ENCODE data around the gene CTNNBL1.

The CTNNBL1 gene

DNA sequence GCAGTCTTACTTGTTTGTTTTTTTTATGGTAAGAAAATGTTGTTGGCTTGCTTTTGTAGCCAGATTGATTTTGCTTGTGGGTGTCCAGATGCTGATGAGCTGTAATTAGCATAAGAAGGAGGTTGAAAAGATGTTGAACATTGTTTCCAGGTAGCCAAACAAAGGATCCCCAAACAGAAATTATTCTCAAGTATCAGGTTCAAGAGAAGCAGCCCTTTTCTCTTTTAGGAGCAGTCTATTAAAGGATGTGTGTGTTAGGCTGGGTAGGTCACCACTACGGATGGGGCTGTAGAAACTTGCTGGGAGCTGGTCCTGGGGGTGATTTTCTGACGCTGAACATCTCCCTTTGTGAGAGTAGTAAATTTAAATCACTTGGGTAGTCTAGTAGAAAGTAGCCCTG is 122.2 kb downstream of the CTNNBL1 start:
- TF ChIP-seq, protein P1, sequence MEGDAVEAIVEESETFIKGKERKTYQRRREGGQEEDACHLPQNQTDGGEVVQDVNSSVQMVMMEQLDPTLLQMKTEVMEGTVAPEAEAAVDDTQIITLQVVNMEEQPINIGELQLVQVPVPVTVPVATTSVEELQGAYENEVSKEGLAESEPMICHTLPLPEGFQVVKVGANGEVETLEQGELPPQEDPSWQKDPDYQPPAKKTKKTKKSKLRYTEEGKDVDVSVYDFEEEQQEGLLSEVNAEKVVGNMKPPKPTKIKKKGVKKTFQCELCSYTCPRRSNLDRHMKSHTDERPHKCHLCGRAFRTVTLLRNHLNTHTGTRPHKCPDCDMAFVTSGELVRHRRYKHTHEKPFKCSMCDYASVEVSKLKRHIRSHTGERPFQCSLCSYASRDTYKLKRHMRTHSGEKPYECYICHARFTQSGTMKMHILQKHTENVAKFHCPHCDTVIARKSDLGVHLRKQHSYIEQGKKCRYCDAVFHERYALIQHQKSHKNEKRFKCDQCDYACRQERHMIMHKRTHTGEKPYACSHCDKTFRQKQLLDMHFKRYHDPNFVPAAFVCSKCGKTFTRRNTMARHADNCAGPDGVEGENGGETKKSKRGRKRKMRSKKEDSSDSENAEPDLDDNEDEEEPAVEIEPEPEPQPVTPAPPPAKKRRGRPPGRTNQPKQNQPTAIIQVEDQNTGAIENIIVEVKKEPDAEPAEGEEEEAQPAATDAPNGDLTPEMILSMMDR (IDR thresholded peaks at IDR 0.05), result no peak
- Histone ChIP-seq H3K4me2 (ENCODE audit: low read length) (no peak overlapping the region), H3K9ac (no peak overlapping the region), H3K36me3 (ENCODE audit: control insufficient read depth, insufficient read depth, low read length) (no peaks in the 10 kb centered on the region), H3K27me3 (ENCODE audit: control insufficient read depth, insufficient read depth, low read length) (no peaks in the 10 kb centered on the region), H3K27ac (no peak overlapping the region), H3K4me1 (peaks cover 3% of the 10 kb centered on the region), H2AFZ (no peak overlapping the region), H3K4me3 (ENCODE audit: low read depth, low read length) (no peak overlapping the region), H3K79me2 (peaks cover 4% of the 10 kb centered on the region), H3K9me3 (ENCODE audit: control insufficient read depth, low read length) (no peaks in the 10 kb centered on the region)

DNA sequence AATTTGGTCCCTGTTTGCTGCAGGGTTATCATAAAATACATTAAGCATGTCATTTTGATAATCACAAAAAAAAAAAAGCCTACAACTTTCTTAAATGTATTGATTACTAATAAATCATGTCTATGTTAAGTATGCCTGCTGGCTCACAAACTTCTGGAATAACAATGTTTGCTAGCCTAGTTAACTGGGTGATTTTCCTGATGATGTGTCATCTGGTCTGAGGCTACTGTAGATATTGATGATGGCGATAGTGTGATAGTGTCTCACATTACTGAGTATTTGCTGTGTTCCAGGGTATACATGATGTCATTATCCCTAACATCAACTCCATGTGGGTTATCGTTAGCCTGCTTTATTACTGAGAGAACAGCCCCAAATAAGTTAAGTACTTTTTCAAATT is 122.9 kb downstream of the CTNNBL1 start:
- Histone ChIP-seq H3K4me2 (ENCODE audit: low read length) (no peak overlapping the region), H2AFZ (no peak overlapping the region), H3K36me3 (ENCODE audit: control insufficient read depth, insufficient read depth, low read length) (no peaks in the 10 kb centered on the region), H3K27ac (no peak overlapping the region), H3K27me3 (ENCODE audit: control insufficient read depth, insufficient read depth, low read length) (no peaks in the 10 kb centered on the region), H3K79me2 (peaks cover 4% of the 10 kb centered on the region), H3K4me1 (peaks cover 3% of the 10 kb centered on the region), H3K9me3 (ENCODE audit: control insufficient read depth, low read length) (no peaks in the 10 kb centered on the region), H3K9ac (no peak overlapping the region), H3K4me3 (ENCODE audit: low read depth, low read length) (no peak overlapping the region)
- TF ChIP-seq, protein P1 (IDR thresholded peaks at IDR 0.05), result no peak

DNA sequence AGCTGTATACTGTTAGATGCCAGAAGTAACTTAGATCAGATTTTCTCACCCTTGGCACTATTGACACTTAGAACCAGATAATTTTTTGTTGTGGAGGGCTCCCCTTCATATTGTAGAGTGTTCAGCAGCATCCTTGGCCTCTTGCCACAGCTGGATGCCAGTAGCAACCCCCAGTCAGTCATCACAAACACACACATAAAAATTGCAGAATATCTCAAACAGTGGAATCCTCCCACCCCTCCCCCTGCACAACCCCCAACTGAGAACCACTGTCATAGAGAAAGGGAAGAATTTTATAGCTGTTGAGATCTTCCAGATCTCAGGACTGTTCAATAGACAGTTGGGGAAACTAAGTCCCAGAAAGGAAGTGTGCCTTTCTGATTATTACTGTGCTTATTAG is 127.9 kb downstream of the CTNNBL1 start:
- no peaks in the 10 kb centered on the region for H3K27me3 ChIP-seq (ENCODE audit: control insufficient read depth, insufficient read depth, low read length)
- H3K9me3 ChIP-seq (ENCODE audit: control insufficient read depth, low read length), result no peaks in the 10 kb centered on the region
- no peak overlapping the region for H3K27ac ChIP-seq
- H3K4me2 ChIP-seq (ENCODE audit: low read length), result no peak overlapping the region
- peaks cover 1% of the 10 kb centered on the region for H3K4me1 ChIP-seq
- H2AFZ ChIP-seq, result no peak overlapping the region
- no peaks in the 10 kb centered on the region for H3K36me3 ChIP-seq (ENCODE audit: control insufficient read depth, insufficient read depth, low read length)
- H3K79me2 ChIP-seq, result peaks cover 4% of the 10 kb centered on the region
- H3K4me3 ChIP-seq (ENCODE audit: low read depth, low read length), result no peak overlapping the region
- TF ChIP-seq, protein P1 (IDR thresholded peaks at IDR 0.05), result no peak
- no peak overlapping the region for H3K9ac ChIP-seq

DNA sequence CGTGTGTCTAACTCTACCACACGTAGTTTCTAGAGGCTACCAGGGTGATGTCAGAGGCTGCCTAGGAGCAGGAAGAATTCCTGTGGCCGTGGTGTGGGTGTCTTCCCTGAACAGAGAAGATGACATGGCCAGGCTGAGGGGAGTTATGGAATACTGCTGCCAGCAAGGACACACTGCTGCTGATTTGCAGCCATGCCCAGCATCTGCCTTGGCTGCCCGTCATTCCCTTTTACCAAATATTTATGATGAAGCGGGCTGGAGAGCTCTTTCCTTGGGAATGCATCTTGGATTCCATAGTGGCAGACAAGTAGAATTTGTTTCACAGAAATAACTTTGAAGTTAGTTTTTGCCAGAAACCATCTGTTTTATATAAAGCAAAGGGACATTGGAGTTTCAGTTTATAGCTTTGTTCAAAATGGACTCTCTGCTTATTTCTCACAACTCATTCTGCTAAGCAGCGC is 128.3 kb downstream of the CTNNBL1 start:
- no peak overlapping the region for H3K27ac ChIP-seq
- peaks cover 4% of the 10 kb centered on the region for H3K79me2 ChIP-seq
- H3K4me3 ChIP-seq (ENCODE audit: low read depth, low read length), result no peak overlapping the region

More for the DNA sequence above, 128.3 kb downstream of the CTNNBL1 start:
- no peak overlapping the region for H3K4me2 ChIP-seq (ENCODE audit: low read length)
- TF ChIP-seq, protein P1 (IDR thresholded peaks at IDR 0.05), result no peak
- H3K9ac ChIP-seq, result no peak overlapping the region
- no peaks in the 10 kb centered on the region for H3K9me3 ChIP-seq (ENCODE audit: control insufficient read depth, low read length)
- H3K4me1 ChIP-seq, result no peaks in the 10 kb centered on the region
- no peak overlapping the region for H2AFZ ChIP-seq
- H3K36me3 ChIP-seq (ENCODE audit: control insufficient read depth, insufficient read depth, low read length), result no peaks in the 10 kb centered on the region
- H3K27me3 ChIP-seq (ENCODE audit: control insufficient read depth, insufficient read depth, low read length), result no peaks in the 10 kb centered on the region
